GM19438 (cell line): ENCODE results near the gene FAM187B.
"Not testable (repeated sequence)": the region's sequence is repeated elsewhere in the genome, so short reads cannot be mapped to it uniquely, and the experiment has no call there.

ENCODE experiments used
- ATAC-seq: cut with Tn5 transposase; IDR thresholded peaks from one replicate; pipeline ENCODE4 v1.9.1; 2021; ENCODE audit warnings: low read depth; ENCODE audit not compliant: unreplicated experiment

The FAM187B gene

DNA sequence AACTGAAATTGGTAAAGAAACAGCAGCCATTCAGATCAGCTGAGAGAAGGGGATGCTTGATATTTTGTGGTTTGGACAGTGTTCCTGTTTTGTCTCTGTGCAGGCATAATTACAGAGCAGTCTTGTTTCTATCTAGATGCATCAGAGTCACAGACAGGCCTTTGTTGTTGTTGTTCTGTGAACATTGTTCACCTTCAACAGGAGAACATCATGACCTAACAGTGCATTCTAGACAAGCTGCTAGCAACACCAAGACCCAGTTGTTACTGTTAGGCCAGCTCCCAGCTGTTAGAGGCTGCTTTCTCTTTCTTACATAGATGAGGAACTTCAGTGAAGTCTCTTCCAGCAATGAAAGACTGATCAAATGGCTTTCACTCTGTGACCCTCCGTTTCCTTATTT is 11.8 kb upstream of the FAM187B start:
- ATAC-seq: no peak

DNA sequence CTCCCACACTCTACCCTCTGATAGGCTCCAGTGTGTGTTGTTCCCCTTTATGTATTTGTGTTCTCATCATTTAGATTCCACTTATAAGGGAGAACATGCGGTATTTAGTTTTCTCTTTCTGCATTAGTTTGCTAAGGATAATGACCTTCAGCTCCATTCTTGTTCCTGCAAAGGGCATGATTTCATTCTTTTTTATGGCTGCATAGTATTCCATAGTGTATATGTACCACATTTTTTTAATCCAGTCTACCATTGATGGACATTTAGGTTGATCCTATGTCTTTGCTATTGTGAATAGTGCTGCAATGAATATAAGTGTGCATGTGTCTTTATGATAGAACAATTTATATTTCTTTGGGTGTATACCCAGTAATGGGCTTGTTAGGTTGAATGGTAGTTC is 11.1 kb upstream of the FAM187B start:
- not testable (repeated sequence) for ATAC-seq

DNA sequence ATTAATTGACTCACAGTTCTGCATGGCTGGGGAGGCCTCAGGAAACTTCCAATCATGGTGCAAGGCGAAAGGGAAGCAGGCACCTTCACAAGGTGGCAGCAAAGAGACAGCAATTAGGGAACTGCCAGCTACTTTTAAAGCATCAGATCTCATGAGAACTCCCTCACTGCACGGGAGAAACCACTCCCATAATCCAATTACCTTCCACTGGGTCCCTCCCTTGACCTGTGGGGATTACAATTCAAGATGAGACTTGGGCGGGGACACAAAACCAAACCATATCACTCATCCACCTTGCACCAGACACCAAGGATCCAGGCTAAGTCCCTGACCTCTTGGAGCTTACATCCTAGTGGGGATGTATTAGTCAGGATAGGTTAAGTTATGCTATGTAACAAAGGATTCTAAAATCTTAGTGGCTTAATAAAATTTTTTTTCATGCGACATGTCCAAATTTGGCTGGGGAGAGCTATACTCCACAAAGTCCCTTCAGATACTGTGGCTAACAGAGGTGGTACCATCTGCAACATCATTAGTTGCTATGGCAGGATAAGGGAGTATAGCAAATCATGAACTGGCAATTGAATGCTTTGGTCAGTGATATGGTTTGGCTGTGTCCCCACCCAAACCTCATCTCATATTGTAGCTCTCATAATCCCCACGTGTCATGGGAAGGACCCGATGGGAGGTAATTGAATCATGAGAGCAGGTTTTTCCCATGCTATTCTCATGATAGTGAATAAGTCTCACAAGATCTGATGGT is 8.3 kb upstream of the FAM187B start:
- no peak for ATAC-seq

DNA sequence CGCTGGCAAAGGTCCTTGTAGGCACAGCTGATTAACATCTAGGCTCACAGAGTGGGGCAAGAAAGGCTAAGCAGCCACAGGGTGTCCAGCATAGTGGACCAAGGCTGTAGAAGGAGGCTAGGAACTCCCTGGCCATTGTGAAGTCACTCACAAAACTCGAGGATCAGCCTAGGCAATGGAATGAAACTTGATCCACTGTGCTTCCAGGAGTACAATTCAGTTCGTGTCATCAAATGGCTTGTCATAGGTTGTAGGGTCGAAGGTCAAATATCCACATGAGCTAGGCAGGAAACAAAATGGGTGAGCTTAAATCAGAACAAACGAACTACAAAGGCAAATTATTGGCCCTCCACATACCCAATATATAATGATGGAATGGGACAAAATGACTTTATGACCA is 4.4 kb upstream of the FAM187B start:
- no peak for ATAC-seq

DNA sequence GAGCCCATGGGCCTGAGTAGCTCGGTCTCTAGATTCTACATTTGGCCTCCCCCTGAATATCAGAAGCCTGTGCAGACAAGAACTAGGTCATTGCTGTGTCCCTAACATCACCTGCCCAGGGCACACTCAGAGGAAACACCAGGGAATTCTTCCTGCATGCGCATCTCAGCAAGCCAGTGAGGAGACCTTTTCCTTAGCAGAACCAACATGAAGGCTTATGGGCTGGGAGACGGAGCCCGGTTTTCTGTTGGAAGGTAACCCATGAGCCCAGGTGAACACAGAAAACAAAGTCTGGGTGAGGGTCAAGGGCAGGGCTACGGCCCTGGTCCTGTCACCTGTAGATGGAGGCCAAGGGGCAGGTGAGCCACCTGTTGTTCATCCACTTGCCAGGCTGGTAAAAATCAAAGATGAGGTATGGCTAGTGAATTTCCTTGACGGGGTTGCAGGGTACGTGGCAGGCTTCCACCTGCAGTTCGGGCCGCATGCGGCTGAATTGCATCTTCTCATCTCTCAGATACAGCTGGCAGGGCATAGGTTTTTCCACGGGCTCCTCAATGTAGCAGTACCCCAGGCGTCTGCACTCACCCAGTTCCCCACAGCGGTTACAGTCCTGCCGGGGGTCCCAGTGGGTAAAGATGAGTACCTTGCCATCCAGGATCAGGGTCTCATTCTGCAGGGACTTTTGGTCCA is 3.6 kb upstream of the FAM187B start:
- no peak for ATAC-seq

DNA sequence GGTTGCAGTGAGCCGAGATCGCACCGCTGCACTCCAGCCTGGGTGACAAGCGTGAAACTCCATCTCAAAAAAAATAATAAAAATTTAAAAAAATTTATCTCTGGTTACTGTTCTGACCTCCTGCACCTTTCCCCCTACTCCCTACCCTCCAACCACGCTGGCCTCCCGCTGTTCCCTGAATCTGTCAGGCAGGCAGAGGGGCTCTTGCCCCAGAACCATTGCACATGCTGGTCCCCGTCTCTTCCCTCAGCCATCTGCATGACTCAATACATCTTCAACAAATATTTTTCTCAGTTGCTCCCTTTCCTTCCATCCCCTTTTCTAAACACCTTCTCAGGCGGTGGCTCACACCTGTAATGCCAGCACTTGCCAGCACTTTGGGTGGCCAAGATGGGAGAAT is 1.1 kb upstream of the FAM187B start:
- no peak for ATAC-seq

DNA sequence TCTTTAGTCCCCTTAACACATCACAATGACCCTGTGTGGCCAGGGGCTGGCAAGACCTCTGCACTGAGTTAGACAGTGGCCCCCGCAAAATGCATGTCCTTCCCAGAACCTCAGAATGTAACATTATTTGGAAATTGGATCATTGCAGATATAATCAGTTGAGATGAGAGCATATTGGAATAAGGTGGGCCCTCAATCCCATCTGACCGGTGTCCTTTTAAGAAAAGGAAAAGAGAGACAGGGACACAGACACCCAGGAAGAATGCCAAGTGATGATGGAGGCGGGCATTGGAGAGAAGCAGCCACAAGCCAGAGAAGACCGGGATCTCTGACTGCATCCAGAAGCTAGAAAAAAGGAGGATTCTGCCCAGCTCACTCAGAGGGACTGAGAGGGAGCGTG is 1.8 kb downstream of the FAM187B start:
- ATAC-seq: no peak

DNA sequence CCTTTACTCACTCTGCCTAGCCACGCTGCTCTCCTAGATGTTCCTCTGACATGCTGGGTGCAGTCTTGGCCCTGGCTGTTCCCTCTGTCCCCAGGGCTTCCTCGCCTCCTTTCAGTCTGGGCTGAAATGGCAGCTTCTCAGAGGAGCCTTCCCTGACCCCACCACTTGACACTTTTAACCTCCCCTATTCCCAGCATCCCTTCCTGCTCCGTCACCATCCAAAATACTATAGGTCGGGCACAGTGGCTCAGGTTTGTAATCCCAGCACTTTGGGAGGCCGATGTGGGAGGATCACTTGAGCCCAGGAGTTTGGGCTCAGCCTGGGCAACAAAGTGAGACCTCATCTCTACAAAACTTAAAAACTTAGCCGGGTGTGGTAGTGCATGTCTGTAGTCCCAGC is 2.6 kb downstream of the FAM187B start:
- no peak for ATAC-seq

DNA sequence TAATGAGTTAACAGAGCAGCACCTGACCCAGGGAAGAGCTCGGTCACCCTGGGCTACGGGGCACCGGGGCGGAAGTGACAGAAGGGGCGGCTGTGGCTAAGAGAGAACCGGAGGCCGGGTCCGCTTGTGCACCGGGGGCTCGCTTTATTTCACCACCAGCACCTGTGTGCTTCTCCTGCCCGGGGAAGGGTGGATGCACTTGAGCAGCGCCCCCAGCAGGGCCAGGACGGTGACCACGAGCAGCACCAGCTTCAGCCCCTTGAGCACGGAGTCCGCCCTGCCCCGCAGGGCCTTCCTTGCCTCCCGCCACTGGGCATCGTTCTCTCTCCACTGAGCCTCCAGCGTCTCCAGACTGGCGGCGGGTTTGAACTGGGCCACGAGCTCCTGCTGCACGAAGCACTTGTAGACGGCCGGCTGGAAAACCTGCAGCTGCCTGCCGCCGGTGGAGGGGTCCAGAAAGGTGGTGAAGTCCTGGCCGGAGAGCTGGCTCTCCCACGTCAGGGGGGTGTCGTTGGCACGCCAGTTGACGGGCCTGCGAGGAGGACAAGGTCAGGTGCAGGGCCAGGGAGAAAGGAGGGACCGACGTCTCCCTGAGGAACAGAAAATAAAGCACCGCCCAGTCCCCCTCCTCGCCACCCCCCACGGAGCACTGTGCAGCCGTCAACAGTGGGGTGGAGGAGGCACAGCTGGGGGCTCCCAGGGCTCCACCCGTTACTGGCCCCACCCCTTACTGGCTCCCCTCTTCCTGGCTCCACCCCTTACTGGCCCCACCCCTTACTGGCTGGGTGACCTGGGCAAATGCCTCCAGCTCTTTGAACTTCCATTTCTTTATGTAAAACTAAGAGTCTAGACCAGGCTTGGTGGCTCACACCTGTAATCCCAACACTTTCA is 3.6 kb downstream of the FAM187B start:
- no peak for ATAC-seq

DNA sequence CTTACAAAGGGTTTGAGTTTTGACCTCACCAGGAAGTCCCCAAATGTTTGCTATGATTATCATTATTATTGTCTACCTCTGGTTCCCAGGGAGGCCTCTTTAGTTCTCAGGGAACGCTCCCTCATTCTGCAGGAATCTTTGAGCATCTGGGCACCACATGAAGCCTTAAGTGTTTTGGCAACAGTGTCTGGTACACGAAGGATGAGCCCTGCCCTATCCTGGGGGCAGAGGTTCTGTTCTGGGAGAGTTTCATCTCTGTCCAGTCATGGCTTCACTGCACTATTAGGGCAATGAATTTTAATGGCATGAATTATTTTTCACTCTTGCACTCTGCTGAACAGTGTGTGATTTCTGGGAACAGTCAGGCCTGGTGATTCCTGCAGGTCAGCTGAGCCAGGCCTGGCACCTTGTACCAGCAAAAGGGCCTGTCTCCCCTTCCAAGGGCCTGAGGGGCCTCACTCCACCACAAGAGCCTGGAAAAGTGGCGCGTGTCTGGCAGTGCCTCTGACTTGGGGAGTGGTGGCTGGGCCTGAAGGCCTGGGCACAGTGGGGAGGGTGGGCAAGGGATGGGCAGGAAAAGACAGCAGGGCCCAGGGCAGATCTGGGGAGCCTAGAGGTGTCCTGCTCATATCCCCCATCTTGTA is 4.6 kb downstream of the FAM187B start:
- no peak for ATAC-seq

DNA sequence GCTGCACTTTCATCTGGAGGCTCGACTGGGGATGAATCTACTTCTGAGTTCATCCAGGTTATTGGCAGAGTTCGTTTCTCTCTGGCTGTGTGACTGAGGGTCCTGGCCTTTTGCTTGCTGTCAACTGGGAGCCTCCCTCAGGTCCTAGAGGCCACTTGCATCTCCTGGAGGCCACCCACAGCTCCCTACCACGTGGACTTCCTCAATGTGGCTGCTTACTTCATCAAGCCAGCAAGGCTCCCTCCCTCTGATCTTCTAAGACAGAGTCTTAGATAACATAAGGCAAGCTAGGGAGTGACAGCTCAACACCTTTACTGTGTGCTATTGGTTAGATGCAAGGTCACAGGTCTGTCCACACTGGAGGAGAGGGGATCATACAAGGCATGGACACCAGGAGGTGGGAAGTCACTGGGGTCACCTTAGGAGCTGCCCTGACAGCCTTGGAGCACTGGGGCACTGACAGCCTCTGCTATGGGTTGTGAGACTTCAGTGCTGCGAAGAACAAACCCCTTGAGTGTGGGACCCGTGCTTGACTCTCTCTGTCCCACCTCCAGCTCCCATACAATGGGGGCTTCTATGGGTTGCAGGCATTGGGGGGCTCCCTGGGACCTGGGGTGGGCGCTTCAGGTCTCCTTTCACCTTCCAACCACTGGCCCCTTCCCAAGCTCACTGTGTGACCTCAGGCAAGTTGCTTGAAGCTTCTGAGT is 5.3 kb downstream of the FAM187B start:
- no peak for ATAC-seq

DNA sequence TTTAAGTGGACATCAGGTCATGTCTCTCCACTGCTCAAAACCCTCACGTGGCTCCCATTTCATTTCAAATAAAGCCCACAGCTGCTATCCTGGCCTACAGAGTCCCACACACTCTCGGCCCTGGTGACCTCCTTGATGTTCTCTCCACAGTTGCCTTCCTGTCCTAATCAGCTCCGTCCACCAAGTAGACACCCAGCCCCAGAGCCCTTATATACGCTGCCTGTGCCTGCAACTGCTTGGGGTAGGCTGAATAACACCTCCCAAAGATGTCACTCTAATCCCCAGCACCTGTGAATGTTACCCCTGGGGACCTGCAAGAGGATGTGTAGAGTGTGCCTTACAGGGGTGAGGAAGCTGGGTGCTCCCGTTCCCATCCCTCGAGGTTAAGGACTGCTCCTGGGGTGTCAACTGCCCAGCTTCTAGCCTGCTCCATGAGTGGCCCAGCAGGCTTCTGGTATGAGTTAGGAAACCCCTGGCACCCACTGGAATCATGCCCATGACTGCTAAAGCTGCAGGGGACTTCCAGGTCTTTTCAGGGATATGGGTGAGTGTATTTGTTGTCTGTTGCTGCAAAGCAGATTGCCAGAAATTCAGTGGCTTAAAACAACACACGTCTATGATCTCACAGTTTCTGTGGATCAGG is 6.0 kb downstream of the FAM187B start:
- ATAC-seq: no peak

DNA sequence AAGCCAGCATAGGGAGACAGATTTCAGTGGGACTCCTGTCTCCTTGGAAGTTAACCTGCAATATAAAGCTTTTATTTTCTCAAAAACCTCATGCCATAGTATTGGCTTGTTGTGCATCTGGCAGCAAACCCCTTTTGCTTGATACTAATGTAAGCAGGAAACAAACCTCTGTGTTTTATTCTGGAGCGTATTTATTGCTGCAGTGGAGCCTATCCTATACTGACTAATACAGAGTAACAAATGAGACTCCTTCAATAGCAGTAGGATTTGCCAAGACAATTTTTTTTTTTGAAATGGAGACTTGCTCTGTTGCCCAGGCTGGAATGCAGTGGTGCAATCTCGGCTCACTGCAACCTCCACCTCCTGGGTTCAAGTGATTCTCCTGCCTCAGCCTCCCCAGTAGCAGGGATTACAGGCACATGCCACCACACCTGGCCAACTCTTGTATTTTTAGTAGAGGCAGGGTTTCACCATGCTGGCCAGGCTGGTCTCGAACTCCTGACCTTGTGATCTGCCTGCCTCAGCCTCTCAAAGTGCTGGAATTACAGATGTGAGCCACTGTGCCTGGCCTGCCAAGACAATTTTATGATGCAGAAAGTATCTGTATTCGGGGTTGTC is 7.5 kb downstream of the FAM187B start:
- not testable (repeated sequence) for ATAC-seq

DNA sequence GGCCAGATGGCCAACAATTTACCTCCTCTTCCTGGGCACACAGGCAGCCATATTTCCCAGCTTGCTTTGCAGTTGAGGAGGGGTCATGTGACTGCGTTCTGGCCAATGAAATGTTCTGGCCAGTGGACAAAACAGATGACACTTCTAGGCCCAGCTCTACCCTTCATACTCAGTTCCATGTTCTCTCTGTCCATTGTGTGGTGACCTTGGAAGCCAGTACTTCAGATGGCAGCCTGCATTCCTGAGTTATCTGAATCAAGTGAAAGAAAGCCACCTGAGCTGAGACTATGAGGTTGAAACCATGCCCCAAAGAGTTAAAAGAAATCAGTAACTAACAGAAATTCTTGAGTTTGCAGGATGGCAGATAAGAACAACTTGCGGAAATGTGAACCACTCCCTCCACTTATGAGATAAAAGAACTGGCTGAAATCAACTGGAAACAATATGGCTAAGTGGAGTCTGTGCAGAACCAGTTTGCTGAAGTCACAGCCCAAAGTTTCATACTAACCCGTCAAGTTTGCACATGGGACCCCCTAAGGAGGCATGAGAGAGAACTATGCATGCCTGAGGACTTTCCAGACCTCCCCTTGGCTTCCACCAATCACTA is 8.1 kb downstream of the FAM187B start:
- no peak for ATAC-seq

DNA sequence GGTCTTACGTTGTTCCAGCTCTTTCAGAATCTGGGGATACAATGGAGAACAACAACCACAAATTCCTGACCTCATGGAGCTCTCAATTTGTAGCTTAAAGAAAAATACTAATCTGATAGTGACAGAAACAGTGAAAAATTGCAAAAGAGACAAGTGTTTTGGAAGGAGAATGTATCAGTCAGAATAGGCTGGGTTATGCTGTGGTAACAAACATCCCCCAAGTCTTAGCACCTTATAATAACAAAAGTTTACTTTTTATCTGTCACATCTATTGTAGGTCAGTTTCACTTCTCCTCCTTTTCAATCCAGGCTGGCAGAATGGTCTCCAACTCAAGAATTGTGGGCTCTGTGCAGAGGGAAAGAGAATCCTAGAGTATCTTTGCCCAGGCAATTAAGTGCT is 9.5 kb downstream of the FAM187B start:
- no peak for ATAC-seq

DNA sequence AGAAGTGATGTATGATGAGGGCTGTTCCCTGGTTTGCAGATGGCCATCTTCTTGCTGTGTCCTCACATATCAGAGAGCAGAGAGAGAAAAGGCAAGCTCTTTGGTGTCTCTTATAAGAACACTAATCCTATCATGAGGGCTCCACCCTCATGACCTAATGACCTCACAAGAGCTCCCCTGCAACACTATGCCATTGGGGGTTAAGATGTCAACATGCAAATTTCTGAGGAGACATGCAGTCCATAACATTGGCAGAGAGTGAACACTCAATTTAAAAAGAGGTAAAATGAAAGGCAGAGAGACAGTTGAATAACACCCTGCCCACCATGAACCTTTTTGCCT is 10.9 kb downstream of the FAM187B start:
- ATAC-seq: no peak

DNA sequence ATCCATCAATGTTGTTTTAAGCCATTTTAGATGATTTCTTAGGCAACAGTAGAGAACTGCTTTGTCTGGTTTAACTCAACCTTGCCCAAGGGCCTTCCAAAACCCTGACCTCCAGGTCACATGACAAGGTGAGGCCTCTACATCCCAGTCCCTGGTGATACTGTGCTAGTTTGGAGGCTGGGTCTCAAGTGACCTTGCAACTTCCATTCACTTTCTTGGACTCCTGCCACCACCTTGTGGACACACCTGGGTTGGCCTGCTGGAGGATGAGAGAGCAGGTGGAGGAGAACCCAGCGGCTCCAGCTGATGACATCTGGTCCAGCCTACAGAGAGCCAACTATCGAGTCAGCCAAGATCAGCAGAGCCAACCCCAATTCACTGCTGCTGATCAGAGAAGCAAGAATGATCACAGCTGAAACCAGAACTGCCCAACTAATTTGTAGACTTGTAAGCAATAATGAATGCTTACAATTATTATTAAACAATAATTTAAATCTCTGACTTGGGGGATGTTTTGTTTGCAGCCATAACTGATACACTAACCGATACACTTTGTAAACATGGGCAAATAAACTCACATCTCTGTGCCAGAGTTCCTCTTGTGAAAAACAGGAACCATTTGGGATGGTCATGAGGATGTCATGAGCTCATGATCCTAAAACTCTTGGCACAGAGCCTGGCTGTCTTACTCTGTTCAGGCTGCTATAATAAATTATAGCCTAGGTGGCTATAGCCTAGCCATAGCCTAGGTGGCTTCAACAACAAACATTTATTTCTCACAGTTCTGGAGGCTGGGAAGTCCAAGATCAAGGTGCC is 11.5 kb downstream of the FAM187B start:
- no peak for ATAC-seq
